ENCODE measurements around the gene CBFA2T2.
"Not testable (repeated sequence)": the region's sequence is repeated elsewhere in the genome, so short reads cannot be mapped to it uniquely, and the experiment has no call there.

The CBFA2T2 gene

GRCh38 chr20:33570743-33571142 is 80.8 kb downstream of the CBFA2T2 start:
- Mint-ChIP-seq H3K36me3 (ENCODE audit: low read depth) (no peaks in the 10 kb centered on the region), H3K4me1 (ENCODE audit: low read depth) (peaks cover 12% of the 10 kb centered on the region), H3K27ac (no peak overlapping the region), H3K4me3 (no peak overlapping the region), H3K9me3 (no peaks in the 10 kb centered on the region), H3K27me3 (no peaks in the 10 kb centered on the region)
- intact Hi-C loops (cut with micrococcal nuclease): no loop called here

- H3K4me3 Mint-ChIP-seq; intact Hi-C loops (cut with micrococcal nuclease); H3K27me3 Mint-ChIP-seq; H3K27ac Mint-ChIP-seq; H3K9me3 Mint-ChIP-seq; H3K36me3 Mint-ChIP-seq (ENCODE audit: low read depth): not testable (repeated sequence)
- H3K4me1 Mint-ChIP-seq (ENCODE audit: low read depth): peaks cover 12% of the 10 kb centered on the region
Observed at GRCh38 chr20:33573268-33573667, 83.4 kb downstream of the CBFA2T2 start.

- no peaks in the 10 kb centered on the region for H3K9me3 Mint-ChIP-seq
- H3K4me3 Mint-ChIP-seq: no peak overlapping the region
- no peaks in the 10 kb centered on the region for H3K27me3 Mint-ChIP-seq
- H3K4me1 Mint-ChIP-seq (ENCODE audit: low read depth): peaks cover 7% of the 10 kb centered on the region
- H3K36me3 Mint-ChIP-seq (ENCODE audit: low read depth): no peaks in the 10 kb centered on the region
- H3K27ac Mint-ChIP-seq: no peak overlapping the region
- intact Hi-C loops (cut with micrococcal nuclease): no loop called here
Observed at GRCh38 chr20:33575282-33575681, 85.4 kb downstream of the CBFA2T2 start.

DNA sequence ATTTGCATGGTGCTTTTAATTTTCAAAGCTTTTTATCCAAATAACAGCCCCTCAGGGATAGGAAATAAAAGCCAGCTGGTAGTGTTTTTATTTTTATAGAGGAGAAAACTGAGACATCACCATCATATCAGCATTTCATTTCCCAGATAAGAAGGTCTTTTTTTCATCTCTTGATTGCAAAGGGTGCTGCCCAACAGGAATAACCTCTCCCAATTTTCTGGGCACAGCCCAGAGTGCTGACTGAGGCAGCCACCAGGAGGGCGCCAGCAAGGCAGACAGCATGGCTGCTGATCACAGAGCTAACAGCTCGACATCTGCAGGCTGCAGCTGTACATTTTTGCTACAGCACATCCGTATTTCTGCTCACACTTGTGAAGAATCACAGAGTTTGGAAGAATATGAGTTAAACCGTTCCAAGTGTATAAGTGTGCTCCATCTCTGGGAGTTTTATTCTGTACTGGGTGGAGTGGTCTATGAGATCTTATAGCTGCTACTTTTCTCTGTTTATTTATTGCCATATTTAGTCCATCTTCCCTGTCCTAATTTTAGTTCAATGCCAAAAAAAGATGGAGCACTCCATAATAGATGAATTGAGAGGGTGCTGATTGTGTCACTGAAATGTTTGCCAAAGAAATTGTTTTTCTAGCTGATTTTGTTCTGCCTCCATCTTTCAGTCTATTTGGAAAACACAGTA is 86.7 kb downstream of the CBFA2T2 start:
- no peak overlapping the region for H3K4me3 Mint-ChIP-seq
- H3K4me1 Mint-ChIP-seq (ENCODE audit: low read depth): peaks cover 6% of the 10 kb centered on the region
- H3K36me3 Mint-ChIP-seq (ENCODE audit: low read depth): no peaks in the 10 kb centered on the region
- H3K9me3 Mint-ChIP-seq: no peaks in the 10 kb centered on the region
- H3K27ac Mint-ChIP-seq: no peak overlapping the region
- H3K27me3 Mint-ChIP-seq: no peaks in the 10 kb centered on the region
- intact Hi-C loops (cut with micrococcal nuclease): no loop called here

GRCh38 chr20:33578510-33578909 is 88.6 kb downstream of the CBFA2T2 start:
- no peaks in the 10 kb centered on the region for H3K36me3 Mint-ChIP-seq (ENCODE audit: low read depth)

GRCh38 chr20:33583143-33583542 is 93.2 kb downstream of the CBFA2T2 start:
- intact Hi-C loops (cut with micrococcal nuclease): no loop called here
- H3K36me3 Mint-ChIP-seq (ENCODE audit: low read depth): peaks cover 5% of the 10 kb centered on the region
- H3K9me3 Mint-ChIP-seq: no peaks in the 10 kb centered on the region
- no peak overlapping the region for H3K27ac Mint-ChIP-seq
- H3K4me1 Mint-ChIP-seq (ENCODE audit: low read depth): no peaks in the 10 kb centered on the region
- no peak overlapping the region for H3K4me3 Mint-ChIP-seq
- H3K27me3 Mint-ChIP-seq: no peaks in the 10 kb centered on the region

More at GRCh38 chr20:33578510-33578909, 88.6 kb downstream of the CBFA2T2 start:
- intact Hi-C loops (cut with micrococcal nuclease): no loop called here
- Mint-ChIP-seq H3K27ac (no peak overlapping the region), H3K27me3 (no peaks in the 10 kb centered on the region), H3K4me1 (ENCODE audit: low read depth) (peaks cover 6% of the 10 kb centered on the region), H3K9me3 (no peaks in the 10 kb centered on the region), H3K4me3 (no peak overlapping the region)

DNA sequence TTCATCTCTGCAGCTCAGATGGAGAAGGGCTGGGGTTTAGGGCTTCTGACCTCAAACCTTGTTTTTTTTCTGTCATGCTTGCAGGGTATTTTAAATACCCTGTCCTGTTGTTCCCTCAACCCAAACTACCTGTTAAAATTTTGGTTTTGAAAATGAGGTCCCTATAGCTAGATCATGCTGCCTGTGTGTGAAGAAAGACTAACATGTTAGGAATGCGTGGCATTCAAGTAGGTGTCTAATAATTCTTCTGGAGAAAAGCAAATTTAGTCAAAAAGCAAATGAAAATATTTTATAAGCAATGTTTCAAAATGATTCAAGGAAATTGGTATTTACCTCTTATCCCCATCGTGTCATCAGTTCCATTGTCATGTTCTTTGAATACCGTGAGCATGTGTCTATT is 95.1 kb downstream of the CBFA2T2 start:
- Mint-ChIP-seq H3K27ac (no peak overlapping the region), H3K36me3 (ENCODE audit: low read depth) (peaks cover 5% of the 10 kb centered on the region), H3K9me3 (no peaks in the 10 kb centered on the region), H3K27me3 (no peaks in the 10 kb centered on the region), H3K4me3 (no peak overlapping the region), H3K4me1 (ENCODE audit: low read depth) (no peaks in the 10 kb centered on the region)
- intact Hi-C loops (cut with micrococcal nuclease): no loop called here

- intact Hi-C loops (cut with micrococcal nuclease): no loop called here
- Mint-ChIP-seq H3K27me3 (no peaks in the 10 kb centered on the region), H3K36me3 (ENCODE audit: low read depth) (peaks cover 5% of the 10 kb centered on the region), H3K4me1 (ENCODE audit: low read depth) (no peaks in the 10 kb centered on the region), H3K4me3 (no peak overlapping the region), H3K27ac (no peak overlapping the region), H3K9me3 (no peaks in the 10 kb centered on the region)
Observed at GRCh38 chr20:33585413-33585812, 95.5 kb downstream of the CBFA2T2 start.

GRCh38 chr20:33589059-33589458 is 99.2 kb downstream of the CBFA2T2 start:
- H3K4me3 Mint-ChIP-seq: no peak overlapping the region
- H3K27me3 Mint-ChIP-seq: no peaks in the 10 kb centered on the region
- H3K9me3 Mint-ChIP-seq: no peaks in the 10 kb centered on the region
- no peak overlapping the region for H3K27ac Mint-ChIP-seq
- no peaks in the 10 kb centered on the region for H3K4me1 Mint-ChIP-seq (ENCODE audit: low read depth)
- H3K36me3 Mint-ChIP-seq (ENCODE audit: low read depth): peaks cover 11% of the 10 kb centered on the region
- intact Hi-C loops (cut with micrococcal nuclease): no loop called here

- intact Hi-C loops (cut with micrococcal nuclease); H3K27ac Mint-ChIP-seq: not testable (repeated sequence)
Observed at GRCh38 chr20:33591901-33592300, 102.0 kb downstream of the CBFA2T2 start.

DNA sequence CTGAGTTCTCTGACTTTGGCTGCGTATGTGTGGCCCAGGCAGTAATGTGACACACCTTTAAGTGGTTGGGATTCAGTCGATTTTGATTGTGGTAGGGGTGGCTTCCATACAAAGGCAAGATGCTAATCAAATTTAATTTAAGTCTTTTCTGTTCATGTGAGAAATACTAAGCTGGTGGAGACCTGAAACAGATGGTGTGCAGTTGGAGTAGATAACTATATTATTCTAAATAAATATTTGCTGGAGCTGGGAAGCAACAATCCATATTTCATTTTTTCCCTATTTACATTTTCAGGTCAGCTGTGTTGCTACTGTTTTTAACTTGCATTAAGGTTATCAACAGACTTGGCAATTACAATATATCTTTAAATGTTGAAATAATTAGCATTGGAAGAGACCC is 104.8 kb downstream of the CBFA2T2 start:
- intact Hi-C loops (cut with micrococcal nuclease): no loop called here
- Mint-ChIP-seq H3K27ac (no peak overlapping the region), H3K9me3 (no peaks in the 10 kb centered on the region), H3K36me3 (ENCODE audit: low read depth) (peaks cover 21% of the 10 kb centered on the region), H3K4me1 (ENCODE audit: low read depth) (peaks cover 7% of the 10 kb centered on the region), H3K27me3 (no peaks in the 10 kb centered on the region), H3K4me3 (no peak overlapping the region)

More at GRCh38 chr20:33591901-33592300, 102.0 kb downstream of the CBFA2T2 start:
- not testable (repeated sequence) for H3K4me3 Mint-ChIP-seq; H3K4me1 Mint-ChIP-seq (ENCODE audit: low read depth); H3K27me3 Mint-ChIP-seq; H3K9me3 Mint-ChIP-seq
- peaks cover 14% of the 10 kb centered on the region for H3K36me3 Mint-ChIP-seq (ENCODE audit: low read depth)

DNA sequence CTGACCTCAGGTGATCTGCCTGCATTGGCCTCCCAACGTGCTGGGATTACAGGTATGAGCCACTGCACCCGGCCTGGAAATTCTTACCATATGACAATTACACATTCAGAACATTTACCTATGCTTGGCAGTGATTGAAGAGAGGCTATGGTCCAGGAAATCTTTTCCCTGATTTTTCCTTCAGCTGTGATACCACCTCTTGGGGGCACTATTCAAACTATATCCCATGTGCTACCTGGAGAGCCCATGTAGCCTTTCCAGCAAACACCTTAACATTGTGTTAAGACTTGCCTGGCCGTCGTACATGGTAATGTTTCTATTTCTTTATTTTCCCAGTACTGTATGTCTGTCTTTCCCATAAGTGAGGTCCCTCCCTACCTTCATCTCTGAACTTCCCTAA is 110.5 kb downstream of the CBFA2T2 start:
- Mint-ChIP-seq H3K4me3 (no peak overlapping the region), H3K27ac (no peak overlapping the region), H3K27me3 (no peaks in the 10 kb centered on the region), H3K9me3 (no peaks in the 10 kb centered on the region), H3K36me3 (ENCODE audit: low read depth) (peaks cover 40% of the 10 kb centered on the region), H3K4me1 (ENCODE audit: low read depth) (peaks cover 7% of the 10 kb centered on the region)
- intact Hi-C loops (cut with micrococcal nuclease): no loop called here

DNA sequence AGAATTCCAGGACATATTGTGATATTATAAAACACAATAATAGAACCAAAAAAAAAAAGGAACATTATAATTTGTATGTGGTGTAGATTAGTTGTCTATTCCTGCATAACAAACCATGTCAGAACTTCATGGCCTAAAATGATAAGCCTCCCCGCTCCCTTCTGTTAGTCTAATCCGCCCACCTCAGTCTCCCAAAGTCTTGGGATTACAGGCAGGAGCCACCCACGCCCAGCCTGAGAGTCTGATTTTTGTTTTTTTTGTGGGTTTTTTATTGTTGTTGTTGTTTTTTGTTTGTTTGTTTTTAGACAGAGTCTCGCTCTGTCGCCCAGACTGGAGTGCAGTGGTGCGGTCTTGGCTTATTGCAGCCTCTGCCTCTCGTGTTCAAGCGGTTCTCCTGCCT is 111.1 kb downstream of the CBFA2T2 start:
- no peak overlapping the region for H3K4me3 Mint-ChIP-seq
- intact Hi-C loops (cut with micrococcal nuclease): no loop called here
- H3K27ac Mint-ChIP-seq: no peak overlapping the region
- H3K27me3 Mint-ChIP-seq: no peaks in the 10 kb centered on the region
- peaks cover 7% of the 10 kb centered on the region for H3K4me1 Mint-ChIP-seq (ENCODE audit: low read depth)
- H3K36me3 Mint-ChIP-seq (ENCODE audit: low read depth): peaks cover 40% of the 10 kb centered on the region
- no peaks in the 10 kb centered on the region for H3K9me3 Mint-ChIP-seq

GRCh38 chr20:33601861-33602260 is 112.0 kb downstream of the CBFA2T2 start:
- intact Hi-C loops (cut with micrococcal nuclease): no loop called here
- Mint-ChIP-seq H3K4me1 (ENCODE audit: low read depth) (no peaks in the 10 kb centered on the region), H3K27me3 (no peaks in the 10 kb centered on the region), H3K36me3 (ENCODE audit: low read depth) (peaks cover 43% of the 10 kb centered on the region), H3K4me3 (no peak overlapping the region), H3K9me3 (no peaks in the 10 kb centered on the region), H3K27ac (no peak overlapping the region)
